Mucosa of descending colon (tissue), 3 donors: ENCODE results near the gene ANO10. TPM values are rescaled to one million over a fixed set of nuclear protein-coding genes. Genes with fewer than 3 reads are reported as not detected.

Experiments used
- ATAC-seq: fragments of 200-7000 bp; cut with Tn5 transposase; one replicate; pipeline ENCODE4 v1.9.1; 2020; ENCODE audit warnings: mild to moderate bottlenecking, moderate library complexity
- DNase-seq, 3 donors: peaks; one replicate each; pipeline ENCODE4 v3.0.0-alpha.2; 2020
- H3K36me3 ChIP-seq: fragments of 200-600 bp; one replicate; pipeline ENCODE4 v1.8.0; 2021; ENCODE audit warnings: low read depth, mild to moderate bottlenecking
- H3K4me1 ChIP-seq: fragments of 200-600 bp; one replicate; pipeline ENCODE4 v1.8.0; 2021; ENCODE audit warnings: low read depth, mild to moderate bottlenecking
- H3K4me3 ChIP-seq: fragments of 200-600 bp; one replicate; pipeline ENCODE4 v1.8.0; 2021; ENCODE audit warnings: mild to moderate bottlenecking
- H3K9me3 ChIP-seq: fragments of 200-600 bp; one replicate; pipeline ENCODE4 v1.8.0; 2021; ENCODE audit warnings: mild to moderate bottlenecking
- CTCF ChIP-seq: fragments of 200-600 bp; IDR thresholded peaks from one replicate; pipeline ENCODE4 v1.8.0; 2022; ENCODE audit warnings: antibody characterized with exemption, mild to moderate bottlenecking
- intact Hi-C, 2 donors: fragments of 100-400 bp; cut with DNase I in 1 of 2; cut with micrococcal nuclease in 1 of 2; formaldehyde crosslinking; loops; one replicate each; pipeline versions ENCODE4 v1.11.0 to v1.11.1; 2022; cut with DNase I, micrococcal nuclease
- total RNA-seq, 3 donors: library from RNA; stranded (reverse); fragmentation: NEBNext Ultra II Directional in 2 of 3; extraction: Animal tissue kit (Norgen Biotek cat#: 25700) in 2 of 3; gene quantifications; one replicate each; pipeline versions ENCODE4 v1.2.1 to v1.2.4, GENCODE V29; 2021 to 2023
- donor health status: DM: no; HTN: no; CAD: no; lungs with moderate emphysema.
- donor health status: DM: no; HTN: no; CAD: no.
- donor health status: DM: no; HTN: yes; CAD: no.

Gene ANO10
- total RNA-seq, 3 donors from 2014 or later, result 46.6 to 100.0 (median 64.1) TPM

GRCh38 chr3:43423639-43424038, 198.2 kb downstream of the ANO10 start:
- intact Hi-C loops, result no loop called here
- no peaks in the 10 kb centered on the region for H3K36me3 ChIP-seq
- no peak overlapping the region for H3K4me3 ChIP-seq
- H3K9me3 ChIP-seq, result peaks cover 11% of the 10 kb centered on the region
- TF ChIP-seq CTCF, result no peak
- ATAC-seq (no peak), DNase-seq (no peak)
- no peaks in the 10 kb centered on the region for H3K4me1 ChIP-seq

- ATAC-seq (no peak), DNase-seq (peak in 1 of 3 donors; percentile 10)
- H3K36me3 ChIP-seq, result no peaks in the 10 kb centered on the region
- H3K4me1 ChIP-seq, result no peaks in the 10 kb centered on the region
- intact Hi-C loops, result no loop called here
- TF ChIP-seq CTCF, result no peak
- H3K9me3 ChIP-seq, result peaks cover 11% of the 10 kb centered on the region
- no peak overlapping the region for H3K4me3 ChIP-seq
Observed at GRCh38 chr3:43423142-43423541, 198.7 kb downstream of the ANO10 start.

- no peak for TF ChIP-seq CTCF
- DNase-seq (no peak), ATAC-seq (no peak)
- H3K4me1 ChIP-seq, result no peaks in the 10 kb centered on the region
- no peaks in the 10 kb centered on the region for H3K9me3 ChIP-seq
- H3K36me3 ChIP-seq, result no peaks in the 10 kb centered on the region
- no peak overlapping the region for H3K4me3 ChIP-seq
- intact Hi-C loops, result no loop called here
Observed at GRCh38 chr3:43418601-43419272, 203.1 kb downstream of the ANO10 start.

GRCh38 chr3:43417133-43417532, 204.7 kb downstream of the ANO10 start:
- intact Hi-C loops, result no loop called here
- Histone ChIP-seq H3K4me1 (no peaks in the 10 kb centered on the region), H3K9me3 (no peaks in the 10 kb centered on the region), H3K36me3 (no peaks in the 10 kb centered on the region), H3K4me3 (no peak overlapping the region)
- no peak for DNase-seq
- ATAC-seq, result no peak
- no peak for TF ChIP-seq CTCF

GRCh38 chr3:43415088-43415487, 206.7 kb downstream of the ANO10 start:
- H3K4me1 ChIP-seq, result no peaks in the 10 kb centered on the region
- DNase-seq (no peak), ATAC-seq (no peak)
- intact Hi-C loops, result no loop called here
- H3K4me3 ChIP-seq, result no peak overlapping the region
- H3K36me3 ChIP-seq, result no peaks in the 10 kb centered on the region
- no peak for TF ChIP-seq CTCF
- H3K9me3 ChIP-seq, result no peaks in the 10 kb centered on the region
